ENCODE results near the gene COL15A1. TPM values are rescaled to one million over a fixed set of nuclear protein-coding genes. Genes with fewer than 3 reads are reported as not detected.

COL15A1 gene
- total RNA-seq, 4 donors from 2014 or later: 25.8 to 55.3 (median 36.0) TPM

- Histone ChIP-seq H3K4me3 (no peak overlapping the region), H3K27ac (no peak overlapping the region), H3K9me3 (no peaks in the 10 kb centered on the region), H3K36me3 (peaks cover 0 to 50% (median 0%) of the 10 kb centered on the region in 3 donors), H3K27me3 (no peaks in the 10 kb centered on the region), H3K4me1 (no peaks in the 10 kb centered on the region)
- 89 to 90% methylated on average over 3 of the region's 3 CpGs for WGBS, 2 donors
- no peak for DNase-seq (ENCODE audit: low spot score in 2 of 2)
- no peak for TF ChIP-seq EP300 (IDR thresholded peaks at IDR 0.05)
- no peak for TF ChIP-seq POLR2A (IDR thresholded peaks at IDR 0.05)
- TF ChIP-seq, protein P1, sequence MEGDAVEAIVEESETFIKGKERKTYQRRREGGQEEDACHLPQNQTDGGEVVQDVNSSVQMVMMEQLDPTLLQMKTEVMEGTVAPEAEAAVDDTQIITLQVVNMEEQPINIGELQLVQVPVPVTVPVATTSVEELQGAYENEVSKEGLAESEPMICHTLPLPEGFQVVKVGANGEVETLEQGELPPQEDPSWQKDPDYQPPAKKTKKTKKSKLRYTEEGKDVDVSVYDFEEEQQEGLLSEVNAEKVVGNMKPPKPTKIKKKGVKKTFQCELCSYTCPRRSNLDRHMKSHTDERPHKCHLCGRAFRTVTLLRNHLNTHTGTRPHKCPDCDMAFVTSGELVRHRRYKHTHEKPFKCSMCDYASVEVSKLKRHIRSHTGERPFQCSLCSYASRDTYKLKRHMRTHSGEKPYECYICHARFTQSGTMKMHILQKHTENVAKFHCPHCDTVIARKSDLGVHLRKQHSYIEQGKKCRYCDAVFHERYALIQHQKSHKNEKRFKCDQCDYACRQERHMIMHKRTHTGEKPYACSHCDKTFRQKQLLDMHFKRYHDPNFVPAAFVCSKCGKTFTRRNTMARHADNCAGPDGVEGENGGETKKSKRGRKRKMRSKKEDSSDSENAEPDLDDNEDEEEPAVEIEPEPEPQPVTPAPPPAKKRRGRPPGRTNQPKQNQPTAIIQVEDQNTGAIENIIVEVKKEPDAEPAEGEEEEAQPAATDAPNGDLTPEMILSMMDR (IDR thresholded peaks at IDR 0.05): no peak
Measured at GRCh38 chr9:99030610-99031109, 87.0 kb downstream of the COL15A1 start.

- Histone ChIP-seq H3K36me3 (peaks cover 0 to 50% (median 0%) of the 10 kb centered on the region in 3 donors), H3K27ac (no peak overlapping the region), H3K9me3 (no peaks in the 10 kb centered on the region), H3K27me3 (no peaks in the 10 kb centered on the region), H3K4me3 (no peak overlapping the region), H3K4me1 (no peaks in the 10 kb centered on the region)
- DNase-seq (ENCODE audit: low spot score in 2 of 2): no peak
- no peak for TF ChIP-seq EP300 (IDR thresholded peaks at IDR 0.05)
- TF ChIP-seq, protein P1 (IDR thresholded peaks at IDR 0.05): no peak
- TF ChIP-seq POLR2A (IDR thresholded peaks at IDR 0.05): no peak
- 89 to 93% methylated on average over 6 of the region's 6 CpGs for WGBS, 2 donors
Measured at GRCh38 chr9:99031319-99031718, 87.6 kb downstream of the COL15A1 start.

DNA sequence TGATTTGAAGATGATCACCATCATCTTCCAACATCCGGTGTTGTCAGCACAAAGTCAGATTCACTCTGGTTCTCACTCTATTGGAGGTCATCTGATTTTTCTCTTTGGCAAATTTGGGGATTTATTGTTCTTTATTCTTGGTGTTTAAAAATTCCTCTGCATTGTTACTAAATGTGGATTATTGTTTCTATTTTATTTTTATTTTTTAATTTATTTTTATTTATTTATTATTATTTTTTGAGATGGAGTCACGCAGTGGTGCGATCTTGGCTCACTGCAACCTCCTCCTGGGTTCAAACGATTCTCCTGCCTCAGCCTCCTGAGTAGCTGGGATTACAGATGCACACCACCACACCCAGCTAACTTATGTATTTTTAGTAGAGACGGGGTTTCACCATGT, 88.3 kb downstream of the COL15A1 start:
- Histone ChIP-seq H3K4me1 (no peaks in the 10 kb centered on the region), H3K27me3 (no peaks in the 10 kb centered on the region), H3K27ac (no peak overlapping the region), H3K9me3 (no peaks in the 10 kb centered on the region), H3K36me3 (peaks cover 0 to 50% (median 0%) of the 10 kb centered on the region in 3 donors), H3K4me3 (no peak overlapping the region)
- DNase-seq (ENCODE audit: low spot score in 2 of 2): no peak
- 95 to 96% methylated on average over 5 of the region's 5 CpGs for WGBS, 2 donors
- TF ChIP-seq POLR2A (IDR thresholded peaks at IDR 0.05): no peak
- no peak for TF ChIP-seq EP300 (IDR thresholded peaks at IDR 0.05)
- TF ChIP-seq, protein P1 (IDR thresholded peaks at IDR 0.05): no peak

DNA sequence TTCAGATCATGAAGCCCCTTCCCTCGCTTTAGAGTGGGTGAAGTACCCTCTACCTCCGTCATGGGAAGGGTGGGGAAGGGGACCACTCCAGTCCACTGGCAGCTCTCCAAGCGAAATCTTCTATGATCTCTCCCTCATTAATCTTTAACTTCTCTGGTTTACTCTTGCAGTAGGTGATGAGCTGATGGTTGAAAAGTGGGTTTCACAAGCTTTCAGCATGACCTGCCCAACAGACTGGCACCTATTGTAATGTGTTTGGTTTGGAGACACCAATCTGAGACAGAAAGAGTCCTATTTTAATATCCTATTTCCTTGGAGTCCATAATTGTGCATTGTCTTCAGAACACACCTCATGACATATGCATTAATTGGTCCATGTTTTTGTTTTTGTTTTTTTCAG, 90.4 kb downstream of the COL15A1 start:
- H3K4me1 ChIP-seq: no peaks in the 10 kb centered on the region
- WGBS, 2 donors: 93 to 97% methylated on average over 3 of the region's 3 CpGs
- no peak for DNase-seq (ENCODE audit: low spot score in 2 of 2)
- no peaks in the 10 kb centered on the region for H3K9me3 ChIP-seq
- no peaks in the 10 kb centered on the region for H3K27me3 ChIP-seq
- TF ChIP-seq EP300 (IDR thresholded peaks at IDR 0.05) (no peak), POLR2A (IDR thresholded peaks at IDR 0.05) (no peak)
- TF ChIP-seq, protein P1 (IDR thresholded peaks at IDR 0.05): no peak
- no peak overlapping the region for H3K27ac ChIP-seq
- H3K4me3 ChIP-seq: no peak overlapping the region
- H3K36me3 ChIP-seq: peaks cover 0 to 46% (median 0%) of the 10 kb centered on the region in 3 donors

DNA sequence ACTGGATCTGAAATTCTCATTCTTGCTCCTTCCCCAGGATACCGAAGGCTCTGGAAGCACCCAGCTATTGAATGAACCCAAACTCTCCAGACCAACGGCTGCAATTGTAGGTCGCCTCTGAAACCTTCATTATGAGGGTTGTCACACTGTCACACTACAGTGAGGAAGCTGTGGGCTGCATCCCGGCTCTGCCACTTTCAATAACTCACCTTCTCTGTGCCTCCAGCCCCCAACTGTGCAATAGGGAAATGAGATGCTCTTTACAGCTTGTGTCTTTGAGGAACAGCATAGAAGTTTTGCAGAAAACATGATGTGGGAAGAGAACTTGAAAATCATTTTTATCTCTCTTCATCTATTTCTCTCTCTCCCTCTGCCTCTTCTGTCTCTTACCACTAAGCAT, 91.6 kb downstream of the COL15A1 start:
- Histone ChIP-seq H3K4me1 (peaks cover 0 to 4% (median 0%) of the 10 kb centered on the region in 4 donors), H3K4me3 (no peak overlapping the region), H3K27ac (no peak overlapping the region), H3K9me3 (no peaks in the 10 kb centered on the region), H3K27me3 (no peaks in the 10 kb centered on the region), H3K36me3 (peaks cover 0 to 55% (median 0%) of the 10 kb centered on the region in 3 donors)
- DNase-seq (ENCODE audit: low spot score in 2 of 2): no peak
- TF ChIP-seq POLR2A (IDR thresholded peaks at IDR 0.05): no peak
- TF ChIP-seq EP300 (IDR thresholded peaks at IDR 0.05): no peak
- TF ChIP-seq, protein P1 (IDR thresholded peaks at IDR 0.05): no peak
- WGBS, 2 donors: 76 to 88% methylated on average over 4 of the region's 4 CpGs

Measured in tibial nerve (tissue), 4 donors.